GM12878 (cell line): Measurements from ENCODE around the gene HDHD3. TPM values are rescaled to one million over a fixed set of nuclear protein-coding genes. Genes with fewer than 3 reads are reported as not detected.

Experiments used
- ATAC-seq: fragments of 200-7000 bp; cut with Tn5 transposase; 3 replicates; pipeline ENCODE4 v1.9.1; 2020; ENCODE audit warnings: mild to moderate bottlenecking, moderate library complexity
- BruUV-seq: library from RNA; stranded (reverse); fragments of 400-500 nt; replicated peaks from 2 replicates; lab custom pipeline; 2021; lab: Mats Ljungman, UMichigan
- CTCF ChIA-PET: fragments of 300-600 bp; sonication (Branson Sonifier 250); formaldehyde crosslinking; extraction: SDS; loops from one replicate; lab custom pipeline; 2021; ENCODE audit warnings: inconsistent platforms; lab: Yijun Ruan, JAX
- POLR2A ChIA-PET: fragments of 350-600 bp; formaldehyde crosslinking; extraction: SDS; loops from one replicate; lab custom pipeline; 2021; ENCODE audit warnings: inconsistent platforms; lab: Charles Lee
- RAD21 ChIA-PET: fragments of 300-600 bp; sonication (Branson Sonifier 250); formaldehyde crosslinking; loops from one replicate; lab custom pipeline; 2023; ENCODE audit warnings: antibody characterized with exemption; ENCODE audit not compliant: unreplicated experiment; lab: Charles Lee
- SMC1A ChIA-PET: fragments of 300-600 bp; sonication (Branson Sonifier 250); formaldehyde crosslinking; loops from one replicate; lab custom pipeline; 2023; ENCODE audit not compliant: unreplicated experiment, uncharacterized antibody; lab: Charles Lee
- DNase-seq: peaks from one replicate; pipeline ENCODE4 v3.0.0-alpha.2; 2011; ENCODE audit warnings: low read depth, low spot score
- FAIRE-seq: peaks from 3 replicates; lab custom pipeline; 2011; peaks lifted over from hg19 to GRCh38; lab: Jason Lieb, UNC
- H2AFZ ChIP-seq: 2 replicates; pipeline ENCODE4 v1.6.0; 2011; ENCODE audit warnings: low read depth, low read length, control low read depth; ENCODE audit not compliant: control insufficient read depth
- H3K27ac ChIP-seq: 2 replicates; pipeline ENCODE4 v1.5.1; 2011; ENCODE audit warnings: control low read depth; ENCODE audit not compliant: control insufficient read depth, insufficient read depth
- H3K27me3 ChIP-seq, 2 experiments: replicated peaks in 1 of 2; 2 replicates each; pipeline versions ENCODE4 v1.6.0 to v1.6.1; 2011; ENCODE audit warnings: low read length in 1 of 2; ENCODE audit not compliant: control insufficient read depth in 2 of 2, insufficient read depth in 2 of 2
- H3K36me3 ChIP-seq, 2 experiments: 2 replicates each; pipeline ENCODE4 v1.5.1; 2011; ENCODE audit warnings: low read length in 1 of 2; ENCODE audit not compliant: control insufficient read depth in 2 of 2, insufficient read depth in 2 of 2
- H3K4me1 ChIP-seq: 2 replicates; pipeline ENCODE4 v1.6.1; 2011; ENCODE audit warnings: mild to moderate bottlenecking, low read length, moderate library complexity, mixed read lengths; ENCODE audit not compliant: control insufficient read depth, insufficient read depth
- H3K4me2 ChIP-seq: 2 replicates; pipeline ENCODE4 v1.6.0; 2011; ENCODE audit warnings: control low read depth; ENCODE audit not compliant: control insufficient read depth, insufficient read depth
- H3K4me3 ChIP-seq: fragments of 200-600 bp; sonication (generic); 2 replicates; pipeline ENCODE4 v1.5.1; 2016
- H3K79me2 ChIP-seq: 2 replicates; pipeline ENCODE4 v1.6.0; 2011; ENCODE audit warnings: low read length; ENCODE audit not compliant: control insufficient read depth, insufficient read depth
- H3K9ac ChIP-seq: 2 replicates; pipeline ENCODE4 v1.8.0; 2011; ENCODE audit warnings: low read length, control low read depth, mixed read lengths; ENCODE audit not compliant: control insufficient read depth, insufficient read depth
- H3K9me3 ChIP-seq: replicated peaks from 3 replicates; pipeline ENCODE4 v1.5.1; 2011; ENCODE audit warnings: mild to moderate bottlenecking, low read length; ENCODE audit not compliant: control insufficient read depth, insufficient read depth
- H4K20me1 ChIP-seq: 2 replicates; pipeline ENCODE4 v1.6.0; 2011; ENCODE audit not compliant: control insufficient read depth, insufficient read depth
- HDAC6 ChIP-seq: fragments of 200-600 bp; sonication (generic); IDR thresholded peaks from one replicate; pipeline ENCODE4 v1.8.0; 2017; ENCODE audit warnings: antibody characterized with exemption; ENCODE audit not compliant: unreplicated experiment
- IRF4 ChIP-seq: IDR thresholded peaks from 2 replicates; pipeline ENCODE4 v1.6.1; 2011; ENCODE audit warnings: low read depth, low read length
- KLF5 ChIP-seq: fragments of 450-650 bp; IDR thresholded peaks from 2 replicates; pipeline ENCODE4 v1.6.1; 2014; ENCODE audit warnings: mild to moderate bottlenecking; ENCODE audit not compliant: partially characterized antibody
- MTA2 ChIP-seq: fragments of 450-650 bp; IDR thresholded peaks from 2 replicates; pipeline ENCODE4 v1.6.1; 2016; ENCODE audit warnings: low read depth, mild to moderate bottlenecking, moderate library complexity
- POLR2A ChIP-seq: IDR thresholded peaks from 2 replicates; pipeline ENCODE4 v1.6.1; 2011; ENCODE audit warnings: low read depth, mild to moderate bottlenecking, low read length
- POLR2AphosphoS5 ChIP-seq: IDR thresholded peaks from 2 replicates; pipeline ENCODE4 v1.6.1; 2011; ENCODE audit warnings: mild to moderate bottlenecking, low read length, inconsistent platforms
- RELA ChIP-seq: fragments of 450-650 bp; IDR thresholded peaks from 2 replicates; pipeline ENCODE4 v1.8.0; 2014; ENCODE audit warnings: borderline replicate concordance; ENCODE audit not compliant: partially characterized antibody
- SIX5 ChIP-seq: IDR thresholded peaks from 2 replicates; pipeline ENCODE4 v1.6.1; 2011; ENCODE audit warnings: mild to moderate bottlenecking, low read depth, low read length, moderate library complexity; ENCODE audit not compliant: severe bottlenecking
- SP1 ChIP-seq: IDR thresholded peaks from one replicate; pipeline ENCODE4 v1.6.1; 2011; ENCODE audit warnings: low read depth, low read length
- SREBF1 ChIP-seq: IDR thresholded peaks from 2 replicates; pipeline ENCODE4 v1.6.1; 2012; ENCODE audit warnings: mild to moderate bottlenecking, low read length
- WRNIP1 ChIP-seq: IDR thresholded peaks from 2 replicates; pipeline ENCODE4 v1.6.1; 2011; ENCODE audit warnings: low read depth, low read length, improper control_type of control experiment, borderline replicate concordance
- ZBED1 ChIP-seq: IDR thresholded peaks from 2 replicates; pipeline ENCODE4 v1.6.1; 2016; ENCODE audit warnings: borderline replicate concordance
- ZNF217 ChIP-seq: fragments of 450-650 bp; IDR thresholded peaks from 2 replicates; pipeline ENCODE4 v1.6.1; 2017; ENCODE audit warnings: antibody characterized with exemption, mild to moderate bottlenecking
- ZNF384 ChIP-seq: IDR thresholded peaks from 2 replicates; pipeline ENCODE4 v1.6.1; 2012; ENCODE audit warnings: low read depth, mild to moderate bottlenecking, low read length, improper control_type of control experiment, borderline replicate concordance
- WGBS: methylation state at CpG from one replicate; pipeline ENCODE4 v1.1.6; 2016; ENCODE audit warnings: low lambda C conversion rate; ENCODE audit not compliant: insufficient replicate concordance, insufficient coverage; ENCODE audit errors: missing lambda C conversion rate; 5-methylcytosine and 5-hydroxymethylcytosine counted together
- in situ Hi-C: fragments of 300-500 bp; cut with MboI; formaldehyde crosslinking; loops from 9 replicates; pipeline ENCODE4 v1.14.3; 2018; ENCODE audit warnings: mixed read lengths
- intact Hi-C: fragments of 100-400 bp; cut with micrococcal nuclease; formaldehyde crosslinking; loops from one replicate; pipeline ENCODE4 v1.14.2; 2022; ENCODE audit not compliant: unreplicated experiment
- polyA plus RNA-seq, 11 experiments: library from polyadenylated mRNA; depleted of rRNA in 4 of 11; unstranded in 6 of 11; stranded (reverse) in 5 of 11; fragments of >200 nt; fragmentation: Nextera tagmentation in 4 of 11; fragmentation: Illumina TruSeq in 1 of 11; extraction: Ambion mirVana in 4 of 11; extraction: Trizol in 1 of 11; gene quantifications; 1 replicate in 1 of 11; 2 replicates in 10 of 11; pipeline versions ENCODE4 v1.2.1 to v1.2.3, GENCODE V29; 2011 to 2016; ENCODE audit warnings: inconsistent platforms in 2 of 11, missing spikeins in 2 of 11, low read depth in 1 of 11
- total RNA-seq, 4 experiments: library from RNA; depleted of rRNA in 3 of 4; stranded (reverse); fragments of >200 nt in 3 of 4; fragmentation: Illumina TruSeq in 1 of 4; extraction: Trizol in 1 of 4; gene quantifications; 2 replicates each; pipeline versions ENCODE4 v1.2.1 to v1.2.3, GENCODE V29; 2013 to 2021
- TF ChIP-seq, protein P1 (sequence below): fragments of 150-350 bp; IDR thresholded peaks from 2 replicates; pipeline ENCODE4 v1.6.1; 2016; ENCODE audit warnings: low read depth, low read length
- TF ChIP-seq, protein P2 (sequence below): fragments of 450-650 bp; IDR thresholded peaks from 2 replicates; pipeline ENCODE4 v1.6.1; 2016; ENCODE audit warnings: mild to moderate bottlenecking
- TF ChIP-seq, protein P3 (sequence below): fragments of 450-650 bp; conservative IDR thresholded peaks from 2 replicates; pipeline ENCODE4 v1.6.1; 2017; ENCODE audit warnings: mild to moderate bottlenecking, moderate library complexity
- TF ChIP-seq, protein P4 (sequence below): IDR thresholded peaks from 2 replicates; pipeline ENCODE4 v1.6.1; 2011; ENCODE audit warnings: low read depth, mild to moderate bottlenecking, low read length, moderate library complexity, borderline replicate concordance; ENCODE audit errors: extremely low read depth

The HDHD3 gene
- total and polyA plus RNA-seq, 10 of the 15 experiments (the other 5 are each of a cell fraction or from before 2014, with no cell fraction given): 1.3 to 29.4 (median 17.9) TPM

DNA sequence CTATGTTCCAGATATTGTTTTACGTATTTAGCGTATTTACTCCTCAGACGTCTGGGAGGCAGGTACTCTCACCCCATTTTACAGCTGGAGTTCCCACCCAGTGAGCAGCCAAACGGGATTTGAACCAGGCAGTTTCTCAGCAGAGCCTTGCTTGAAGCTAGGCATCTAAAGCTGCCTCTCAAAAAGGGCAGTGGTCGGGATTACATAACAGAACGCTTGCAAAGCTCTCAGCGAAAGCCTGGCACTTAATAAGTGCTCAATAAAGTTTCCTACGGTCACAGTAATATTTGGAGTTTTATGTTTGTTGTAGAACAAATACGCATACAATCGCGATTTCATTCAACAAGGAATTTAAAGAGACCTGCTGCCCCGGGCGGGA is 27.7 kb downstream of the HDHD3 start (continued):
- TF ChIP-seq, protein P1, sequence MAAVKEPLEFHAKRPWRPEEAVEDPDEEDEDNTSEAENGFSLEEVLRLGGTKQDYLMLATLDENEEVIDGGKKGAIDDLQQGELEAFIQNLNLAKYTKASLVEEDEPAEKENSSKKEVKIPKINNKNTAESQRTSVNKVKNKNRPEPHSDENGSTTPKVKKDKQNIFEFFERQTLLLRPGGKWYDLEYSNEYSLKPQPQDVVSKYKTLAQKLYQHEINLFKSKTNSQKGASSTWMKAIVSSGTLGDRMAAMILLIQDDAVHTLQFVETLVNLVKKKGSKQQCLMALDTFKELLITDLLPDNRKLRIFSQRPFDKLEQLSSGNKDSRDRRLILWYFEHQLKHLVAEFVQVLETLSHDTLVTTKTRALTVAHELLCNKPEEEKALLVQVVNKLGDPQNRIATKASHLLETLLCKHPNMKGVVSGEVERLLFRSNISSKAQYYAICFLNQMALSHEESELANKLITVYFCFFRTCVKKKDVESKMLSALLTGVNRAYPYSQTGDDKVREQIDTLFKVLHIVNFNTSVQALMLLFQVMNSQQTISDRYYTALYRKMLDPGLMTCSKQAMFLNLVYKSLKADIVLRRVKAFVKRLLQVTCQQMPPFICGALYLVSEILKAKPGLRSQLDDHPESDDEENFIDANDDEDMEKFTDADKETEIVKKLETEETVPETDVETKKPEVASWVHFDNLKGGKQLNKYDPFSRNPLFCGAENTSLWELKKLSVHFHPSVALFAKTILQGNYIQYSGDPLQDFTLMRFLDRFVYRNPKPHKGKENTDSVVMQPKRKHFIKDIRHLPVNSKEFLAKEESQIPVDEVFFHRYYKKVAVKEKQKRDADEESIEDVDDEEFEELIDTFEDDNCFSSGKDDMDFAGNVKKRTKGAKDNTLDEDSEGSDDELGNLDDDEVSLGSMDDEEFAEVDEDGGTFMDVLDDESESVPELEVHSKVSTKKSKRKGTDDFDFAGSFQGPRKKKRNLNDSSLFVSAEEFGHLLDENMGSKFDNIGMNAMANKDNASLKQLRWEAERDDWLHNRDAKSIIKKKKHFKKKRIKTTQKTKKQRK: no peak
- TF ChIP-seq, protein P2, sequence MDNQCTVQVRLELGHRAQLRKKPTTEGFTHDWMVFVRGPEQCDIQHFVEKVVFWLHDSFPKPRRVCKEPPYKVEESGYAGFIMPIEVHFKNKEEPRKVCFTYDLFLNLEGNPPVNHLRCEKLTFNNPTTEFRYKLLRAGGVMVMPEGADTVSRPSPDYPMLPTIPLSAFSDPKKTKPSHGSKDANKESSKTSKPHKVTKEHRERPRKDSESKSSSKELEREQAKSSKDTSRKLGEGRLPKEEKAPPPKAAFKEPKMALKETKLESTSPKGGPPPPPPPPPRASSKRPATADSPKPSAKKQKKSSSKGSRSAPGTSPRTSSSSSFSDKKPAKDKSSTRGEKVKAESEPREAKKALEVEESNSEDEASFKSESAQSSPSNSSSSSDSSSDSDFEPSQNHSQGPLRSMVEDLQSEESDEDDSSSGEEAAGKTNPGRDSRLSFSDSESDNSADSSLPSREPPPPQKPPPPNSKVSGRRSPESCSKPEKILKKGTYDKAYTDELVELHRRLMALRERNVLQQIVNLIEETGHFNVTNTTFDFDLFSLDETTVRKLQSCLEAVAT: no peak
- TF ChIP-seq, protein P3, sequence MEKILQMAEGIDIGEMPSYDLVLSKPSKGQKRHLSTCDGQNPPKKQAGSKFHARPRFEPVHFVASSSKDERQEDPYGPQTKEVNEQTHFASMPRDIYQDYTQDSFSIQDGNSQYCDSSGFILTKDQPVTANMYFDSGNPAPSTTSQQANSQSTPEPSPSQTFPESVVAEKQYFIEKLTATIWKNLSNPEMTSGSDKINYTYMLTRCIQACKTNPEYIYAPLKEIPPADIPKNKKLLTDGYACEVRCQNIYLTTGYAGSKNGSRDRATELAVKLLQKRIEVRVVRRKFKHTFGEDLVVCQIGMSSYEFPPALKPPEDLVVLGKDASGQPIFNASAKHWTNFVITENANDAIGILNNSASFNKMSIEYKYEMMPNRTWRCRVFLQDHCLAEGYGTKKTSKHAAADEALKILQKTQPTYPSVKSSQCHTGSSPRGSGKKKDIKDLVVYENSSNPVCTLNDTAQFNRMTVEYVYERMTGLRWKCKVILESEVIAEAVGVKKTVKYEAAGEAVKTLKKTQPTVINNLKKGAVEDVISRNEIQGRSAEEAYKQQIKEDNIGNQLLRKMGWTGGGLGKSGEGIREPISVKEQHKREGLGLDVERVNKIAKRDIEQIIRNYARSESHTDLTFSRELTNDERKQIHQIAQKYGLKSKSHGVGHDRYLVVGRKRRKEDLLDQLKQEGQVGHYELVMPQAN: no peak

DNA sequence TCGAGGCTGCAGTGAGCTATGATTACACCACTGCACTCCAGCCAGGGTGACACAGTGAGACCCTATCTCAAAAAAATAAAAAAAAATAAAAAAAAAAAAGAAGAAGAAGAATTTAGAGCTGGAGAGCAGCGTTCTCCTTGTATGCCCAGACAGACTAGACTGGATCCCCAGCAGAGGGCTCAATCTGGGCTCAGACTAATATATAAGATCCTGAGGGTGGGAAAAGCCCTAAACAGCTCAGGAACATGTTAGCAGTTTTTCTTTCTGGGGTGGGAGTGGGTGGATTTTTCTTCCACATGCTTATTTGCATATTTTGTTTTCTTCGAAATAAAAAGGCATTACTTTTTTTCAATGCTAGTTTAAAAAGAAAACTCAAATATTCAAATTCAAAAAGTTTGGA is 28.3 kb downstream of the HDHD3 start:
- Histone ChIP-seq H3K9me3 (no peaks in the 10 kb centered on the region), H3K79me2 (no peaks in the 10 kb centered on the region), H3K4me2 (no peak overlapping the region), H3K4me1 (peaks cover 19% of the 10 kb centered on the region), H2AFZ (no peak overlapping the region), H3K36me3 (no peaks in the 10 kb centered on the region), H3K27ac (no peak overlapping the region), H4K20me1 (no peaks in the 10 kb centered on the region), H3K4me3 (no peak overlapping the region), H3K27me3 (no peaks in the 10 kb centered on the region; a peak in 2 of 4 replicates), H3K9ac (no peak overlapping the region)
- ChIA-PET CTCF (interaction anchor here (0.9 to 1.5 kb wide), 6 partner anchors 9 to 309 kb away, joined by 3 to 5 read pairs (median 3); partner anchors contain the start of gene WDR31), RAD21 (interaction anchor here (1.2 to 1.5 kb wide), 3 partner anchors 11 to 73 kb away, joined by 3 to 4 read pairs (median 3); partner anchors contain the start of genes ALAD and CDC26), POLR2A (interaction anchor here (1.3 kb wide), 1 partner anchor 13 kb away, joined by 3 read pairs; no protein-coding TSS in a partner anchor), SMC1A (interaction anchor here (0.8 to 1.5 kb wide), 2 partner anchors 12 to 38 kb away, joined by 3 to 4 read pairs; no protein-coding TSS in a partner anchor)
- intact Hi-C loops (no loop called here), in situ Hi-C loops (no loop called here)
- DNase-seq (no peak), FAIRE-seq (no peak), ATAC-seq (no peak)
- BruUV-seq: no TSS peak
- 41% methylated on average over 3 of the region's 3 CpGs for WGBS
- no peak for TF ChIP-seq MTA2
- TF ChIP-seq SP1: no peak
- no peak for TF ChIP-seq RELA
- no peak for TF ChIP-seq ZBED1
- TF ChIP-seq KLF5: no peak
- no peak for TF ChIP-seq POLR2AphosphoS5
- no peak for TF ChIP-seq WRNIP1
- TF ChIP-seq, protein P4, sequence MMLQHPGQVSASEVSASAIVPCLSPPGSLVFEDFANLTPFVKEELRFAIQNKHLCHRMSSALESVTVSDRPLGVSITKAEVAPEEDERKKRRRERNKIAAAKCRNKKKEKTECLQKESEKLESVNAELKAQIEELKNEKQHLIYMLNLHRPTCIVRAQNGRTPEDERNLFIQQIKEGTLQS: no peak
- TF ChIP-seq ZNF217: no peak
- TF ChIP-seq HDAC6: no peak
- TF ChIP-seq SREBF1: no peak
- TF ChIP-seq ZNF384: no peak
- TF ChIP-seq SIX5: no peak
- no peak for TF ChIP-seq POLR2A
- no peak for TF ChIP-seq IRF4
